Mesendoderm (in vitro differentiated cells): Measurements from ENCODE around the gene PITPNM1.
"Not testable (repeated sequence)": the region's sequence is repeated elsewhere in the genome, so short reads cannot be mapped to it uniquely, and the experiment has no call there.

Experiments
- DNase-seq: peaks from one replicate; pipeline ENCODE4 v3.0.0; 2013
- H2AK5ac ChIP-seq: 2 replicates; pipeline ENCODE4 v1.6.1; 2013; ENCODE audit warnings: low read length, inconsistent platforms
- H2BK120ac ChIP-seq: 2 replicates; pipeline ENCODE4 v1.6.1; 2013; ENCODE audit warnings: low read depth, mild to moderate bottlenecking, low read length, moderate library complexity, mixed read lengths
- H2BK15ac ChIP-seq: replicated peaks from 2 replicates; pipeline ENCODE4 v1.6.1; 2013; ENCODE audit warnings: low read depth, mild to moderate bottlenecking, moderate library complexity
- H2BK5ac ChIP-seq: 2 replicates; pipeline ENCODE4 v1.6.1; 2013; ENCODE audit warnings: low read length, inconsistent platforms
- H3K18ac ChIP-seq: 2 replicates; pipeline ENCODE4 v1.6.1; 2013; ENCODE audit warnings: mild to moderate bottlenecking, low read length, mixed read lengths
- H3K23ac ChIP-seq: one replicate; pipeline ENCODE4 v1.6.1; 2013; ENCODE audit warnings: low read length
- H3K27ac ChIP-seq: 2 replicates; pipeline ENCODE4 v1.5.1; 2013; ENCODE audit warnings: low read depth, mild to moderate bottlenecking, inconsistent platforms, low read length, moderate library complexity
- H3K27me3 ChIP-seq: 2 replicates; pipeline ENCODE4 v1.6.1; 2013; ENCODE audit warnings: low read length, control low read depth, mild to moderate bottlenecking, inconsistent platforms; ENCODE audit not compliant: insufficient read depth, poor library complexity
- H3K36me3 ChIP-seq: 2 replicates; pipeline ENCODE4 v1.6.1; 2013; ENCODE audit warnings: low read length, inconsistent platforms; ENCODE audit not compliant: control insufficient read depth, insufficient read depth
- H3K4ac ChIP-seq: one replicate; pipeline ENCODE4 v1.6.1; 2013; ENCODE audit warnings: low read depth, mild to moderate bottlenecking, low read length, moderate library complexity
- H3K4me1 ChIP-seq: 2 replicates; pipeline ENCODE4 v1.6.1; 2013; ENCODE audit warnings: low read depth, low read length, inconsistent platforms; ENCODE audit not compliant: control insufficient read depth
- H3K4me2 ChIP-seq: 2 replicates; pipeline ENCODE4 v1.6.1; 2013; ENCODE audit warnings: low read length
- H3K4me3 ChIP-seq: 2 replicates; pipeline ENCODE4 v1.5.1; 2013; ENCODE audit warnings: mild to moderate bottlenecking, low read length
- H3K56ac ChIP-seq: one replicate; pipeline ENCODE4 v1.6.1; 2013; ENCODE audit warnings: low read length
- H3K79me1 ChIP-seq: 2 replicates; pipeline ENCODE4 v1.6.1; 2013; ENCODE audit warnings: low read length, inconsistent platforms
- H3K79me2 ChIP-seq: 2 replicates; pipeline ENCODE4 v1.6.1; 2013; ENCODE audit warnings: mild to moderate bottlenecking, low read length; ENCODE audit not compliant: control insufficient read depth, insufficient read depth
- H3K9ac ChIP-seq: 2 replicates; pipeline ENCODE4 v1.6.1; 2013; ENCODE audit warnings: low read length, inconsistent platforms
- H4K5ac ChIP-seq: one replicate; pipeline ENCODE4 v1.6.1; 2013; ENCODE audit warnings: low read length
- H4K8ac ChIP-seq: one replicate; pipeline ENCODE4 v1.6.1; 2013; ENCODE audit warnings: low read depth, mild to moderate bottlenecking, control low read depth, low read length, moderate library complexity
- WGBS: extraction: QIAGEN DNeasy Blood & Tissue Kit; methylation state at CpG from one replicate; pipeline ENCODE4 v1.1.7; 2013; ENCODE audit warnings: low lambda C conversion rate, missing lambda C conversion rate; ENCODE audit not compliant: insufficient coverage; ENCODE audit errors: extremely low coverage; 5-methylcytosine and 5-hydroxymethylcytosine counted together

Gene PITPNM1

GRCh38 chr11:67468056-67468455 lies 37.1 kb downstream of the PITPNM1 start:
- Histone ChIP-seq H4K5ac (no peak overlapping the region), H3K27ac (no peak overlapping the region), H3K23ac (peak overlapping the region; percentile 66), H3K9ac (peak overlapping the region; percentile 91), H3K27me3 (no peaks in the 10 kb centered on the region), H3K4me2 (peak overlapping the region; percentile 92), H3K36me3 (no peaks in the 10 kb centered on the region), H3K4me3 (no peak overlapping the region), H3K4me1 (peaks cover 3% of the 10 kb centered on the region), H2BK5ac (no peak overlapping the region), H4K8ac (no peak overlapping the region), H2BK120ac (peak overlapping the region; percentile 5), H3K4ac (no peak overlapping the region), H2AK5ac (no peak overlapping the region), H3K79me1 (peaks cover 2% of the 10 kb centered on the region), H3K56ac (peak overlapping the region; percentile 96), H3K18ac (no peak overlapping the region), H3K79me2 (no peaks in the 10 kb centered on the region), H2BK15ac (no peak overlapping the region)
- WGBS, result no CpG with 5 or more reads among the region's 5 CpGs
- no peak for DNase-seq

GRCh38 chr11:67466962-67467771 lies 38.0 kb downstream of the PITPNM1 start:
- DNase-seq, result no peak
- Histone ChIP-seq H3K9ac (no peak overlapping the region), H2BK5ac (no peak overlapping the region), H2BK15ac (no peak overlapping the region), H3K18ac (no peak overlapping the region), H3K4me2 (no peak overlapping the region), H3K4me1 (peaks cover 3% of the 10 kb centered on the region), H3K4me3 (no peak overlapping the region), H2AK5ac (no peak overlapping the region), H3K23ac (no peak overlapping the region), H2BK120ac (no peak overlapping the region), H4K5ac (no peak overlapping the region), H3K36me3 (no peaks in the 10 kb centered on the region), H3K27me3 (no peaks in the 10 kb centered on the region), H3K4ac (no peak overlapping the region), H3K79me2 (no peaks in the 10 kb centered on the region), H3K79me1 (peaks cover 2% of the 10 kb centered on the region), H3K27ac (no peak overlapping the region), H3K56ac (peak overlapping the region; percentile 25), H4K8ac (no peak overlapping the region)
- no CpG with 5 or more reads among the region's 11 CpGs for WGBS

- no CpG with 5 or more reads among the region's 5 CpGs for WGBS
- H2BK5ac ChIP-seq, result no peak overlapping the region
- no peak overlapping the region for H3K18ac ChIP-seq
- no peaks in the 10 kb centered on the region for H3K36me3 ChIP-seq
- H2BK120ac ChIP-seq, result no peak overlapping the region
- H2BK15ac ChIP-seq, result no peak overlapping the region
- H3K4me2 ChIP-seq, result no peak overlapping the region
- no peak overlapping the region for H3K4ac ChIP-seq
- H3K56ac ChIP-seq, result no peak overlapping the region
- no peaks in the 10 kb centered on the region for H3K27me3 ChIP-seq
- no peak overlapping the region for H4K8ac ChIP-seq
- H4K5ac ChIP-seq, result no peak overlapping the region
- H2AK5ac ChIP-seq, result no peak overlapping the region
- no peaks in the 10 kb centered on the region for H3K79me2 ChIP-seq
- H3K27ac ChIP-seq, result no peak overlapping the region
- peaks cover 2% of the 10 kb centered on the region for H3K79me1 ChIP-seq
- H3K4me1 ChIP-seq, result peaks cover 3% of the 10 kb centered on the region
- no peak overlapping the region for H3K9ac ChIP-seq
- no peak for DNase-seq
- no peak overlapping the region for H3K23ac ChIP-seq
- no peak overlapping the region for H3K4me3 ChIP-seq
These were observed 38.8 kb downstream of the PITPNM1 start for GRCh38 chr11:67466367-67466766.

GRCh38 chr11:67465530-67465929 lies 39.6 kb downstream of the PITPNM1 start:
- not testable (repeated sequence) for H3K79me1 ChIP-seq, H3K27me3 ChIP-seq, H3K23ac ChIP-seq, H3K18ac ChIP-seq, H3K36me3 ChIP-seq, H3K27ac ChIP-seq, H2AK5ac ChIP-seq, H2BK5ac ChIP-seq, DNase-seq, H3K79me2 ChIP-seq, H4K8ac ChIP-seq, H2BK15ac ChIP-seq, H3K4me1 ChIP-seq, H3K4me3 ChIP-seq, H3K4ac ChIP-seq, H4K5ac ChIP-seq, H2BK120ac ChIP-seq
- Histone ChIP-seq H3K4me2 (peak overlapping the region; percentile 91), H3K56ac (peak overlapping the region; percentile 99), H3K9ac (peak overlapping the region; percentile 91)
- no CpG with 5 or more reads among the region's 2 CpGs for WGBS

- Histone ChIP-seq H3K4me1 (peaks cover 3% of the 10 kb centered on the region), H4K8ac (no peak overlapping the region), H2BK120ac (no peak overlapping the region), H3K9ac (peak overlapping the region; percentile 91), H4K5ac (no peak overlapping the region), H2BK5ac (no peak overlapping the region), H2AK5ac (no peak overlapping the region), H3K27ac (peak overlapping the region; percentile 57), H3K79me2 (no peaks in the 10 kb centered on the region), H3K4me2 (peak overlapping the region; percentile 91), H3K79me1 (peaks cover 2% of the 10 kb centered on the region), H2BK15ac (no peak overlapping the region), H3K27me3 (no peaks in the 10 kb centered on the region), H3K56ac (peak overlapping the region; percentile 99), H3K4ac (peak overlapping the region; percentile 66), H3K23ac (no peak overlapping the region), H3K18ac (peak overlapping the region; percentile 75), H3K36me3 (no peaks in the 10 kb centered on the region), H3K4me3 (peak overlapping the region; percentile 80)
- peak; percentile 44 for DNase-seq
- no CpG with 5 or more reads among the region's 3 CpGs for WGBS
These were observed 40.0 kb downstream of the PITPNM1 start for GRCh38 chr11:67465189-67465510.
